Measurements from ENCODE around the gene CRK.
"Not testable (repeated sequence)": the region's sequence is repeated elsewhere in the genome, so short reads cannot be mapped to it uniquely, and the experiment has no call there.

The CRK gene

DNA sequence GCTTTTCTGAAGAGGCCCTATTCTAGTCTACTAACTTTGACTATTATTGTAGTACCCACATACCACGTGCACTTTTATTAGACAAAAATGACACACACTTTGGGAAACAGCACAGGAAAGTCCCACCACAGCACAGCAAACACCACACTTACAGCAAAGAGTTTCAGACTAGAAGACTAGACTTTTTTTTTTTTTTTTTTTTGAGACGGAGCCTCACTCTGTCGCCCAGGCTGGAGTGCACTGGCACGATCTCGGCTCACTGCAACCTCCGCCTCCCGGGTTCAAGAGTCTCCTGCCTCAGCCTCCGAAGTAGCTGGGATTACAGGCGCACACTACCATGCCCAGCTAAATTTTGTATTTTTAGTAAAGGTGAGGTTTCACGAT is 76.1 kb downstream of the CRK start:
- CTCF ChIA-PET: interaction anchor here (0.8 to 2.9 kb wide), 2 partner anchors 14 to 47 kb away, joined by 3 to 14 read pairs; no protein-coding TSS in a partner anchor
- no peak for DNase-seq (ENCODE audit: extremely low spot score)
- TF ChIP-seq FOXM1 (IDR thresholded peaks at IDR 0.05; ENCODE audit: borderline replicate concordance) (no peak), HDGF (IDR thresholded peaks at IDR 0.05; ENCODE audit: borderline replicate concordance) (no peak), ARNT (IDR thresholded peaks at IDR 0.05) (no peak), ELF4 (IDR thresholded peaks at IDR 0.05) (no peak), LEF1 (IDR thresholded peaks at IDR 0.05; ENCODE audit: borderline replicate concordance) (no peak), BHLHE40 (IDR thresholded peaks at IDR 0.05; ENCODE audit: borderline replicate concordance) (no peak), TARDBP (IDR thresholded peaks at IDR 0.05) (no peak), ZNF384 (IDR thresholded peaks at IDR 0.05) (no peak), CTBP1 (IDR thresholded peaks at IDR 0.05; ENCODE audit: borderline replicate concordance) (no peak)
- POLR2A ChIA-PET: interaction anchor here (1.0 to 1.6 kb wide), 2 partner anchors 11 to 14 kb away, joined by 5 to 8 read pairs; no protein-coding TSS in a partner anchor

DNA sequence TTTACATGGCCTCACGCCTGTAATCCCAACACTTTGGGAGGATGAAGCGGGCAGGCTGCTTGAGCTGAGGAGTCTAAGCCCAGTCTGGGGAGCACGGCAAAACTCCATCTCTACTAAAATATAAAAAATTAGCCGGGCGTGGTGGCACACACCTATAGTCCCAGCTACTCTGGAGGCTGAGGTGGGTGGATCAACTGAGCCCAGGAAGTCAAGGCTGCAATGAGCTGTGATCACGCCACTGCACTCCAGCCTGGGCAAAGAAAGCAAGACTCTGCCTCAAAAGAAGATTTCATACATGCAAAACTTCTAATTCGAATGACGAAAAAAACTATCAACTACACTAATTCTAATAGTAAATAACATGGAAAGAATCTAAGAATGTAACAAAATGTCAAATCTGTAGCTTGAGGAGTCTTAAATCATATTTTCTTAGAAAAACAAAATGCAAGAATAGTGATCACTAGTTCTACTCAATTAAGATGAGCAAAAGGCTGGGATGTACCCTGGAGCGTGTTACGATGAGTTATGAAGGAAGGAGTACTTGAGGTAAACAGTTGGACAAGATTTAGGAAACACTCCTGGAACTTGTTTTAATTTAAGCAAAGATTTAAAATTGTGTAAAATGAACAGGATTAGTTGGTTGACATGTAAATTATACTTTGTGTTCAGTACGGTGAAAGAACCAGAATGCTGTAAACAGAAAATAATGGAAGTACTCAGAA is 76.7 kb downstream of the CRK start:
- POLR2A ChIA-PET: interaction anchor here (1.0 to 1.6 kb wide), 3 partner anchors 12 to 22 kb away, joined by 3 to 8 read pairs (median 4); partner anchors contain the start of gene YWHAE
- no peak for DNase-seq (ENCODE audit: extremely low spot score)
- CTCF ChIA-PET: interaction anchor here (0.7 to 2.9 kb wide), 2 partner anchors 10 to 13 kb away, joined by 3 to 14 read pairs; no protein-coding TSS in a partner anchor
- TF ChIP-seq FOXM1 (IDR thresholded peaks at IDR 0.05; ENCODE audit: borderline replicate concordance) (no peak), ZNF384 (IDR thresholded peaks at IDR 0.05) (no peak), ELF4 (IDR thresholded peaks at IDR 0.05) (no peak), BHLHE40 (IDR thresholded peaks at IDR 0.05; ENCODE audit: borderline replicate concordance) (no peak), LEF1 (IDR thresholded peaks at IDR 0.05; ENCODE audit: borderline replicate concordance) (no peak), FOXK2 (IDR thresholded peaks at IDR 0.05) (no peak), SUZ12 (IDR thresholded peaks at IDR 0.05) (no peak)

DNA sequence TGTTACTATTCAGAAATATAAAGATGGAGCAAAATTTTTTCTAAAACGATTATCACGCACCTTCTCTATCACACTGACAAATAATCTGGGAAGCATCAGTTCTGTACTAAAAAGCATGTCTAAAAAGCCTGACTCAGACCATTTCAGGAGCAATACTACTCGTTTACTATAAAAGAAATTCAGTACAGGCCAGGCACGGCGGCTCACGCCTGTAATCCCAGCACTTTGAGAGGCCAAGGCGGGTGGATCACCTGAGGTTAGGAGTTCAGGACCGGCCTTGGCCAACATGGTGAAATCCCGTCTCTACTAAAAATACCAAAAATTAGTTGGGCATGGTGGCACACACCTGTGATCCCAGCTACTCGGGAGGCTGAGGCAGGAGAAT is 77.6 kb downstream of the CRK start:
- POLR2A ChIA-PET; DNase-seq (ENCODE audit: extremely low spot score): not testable (repeated sequence)
- CTCF ChIA-PET: interaction anchor here (2.9 kb wide), 1 partner anchor 13 kb away, joined by 14 read pairs; no protein-coding TSS in a partner anchor

DNA sequence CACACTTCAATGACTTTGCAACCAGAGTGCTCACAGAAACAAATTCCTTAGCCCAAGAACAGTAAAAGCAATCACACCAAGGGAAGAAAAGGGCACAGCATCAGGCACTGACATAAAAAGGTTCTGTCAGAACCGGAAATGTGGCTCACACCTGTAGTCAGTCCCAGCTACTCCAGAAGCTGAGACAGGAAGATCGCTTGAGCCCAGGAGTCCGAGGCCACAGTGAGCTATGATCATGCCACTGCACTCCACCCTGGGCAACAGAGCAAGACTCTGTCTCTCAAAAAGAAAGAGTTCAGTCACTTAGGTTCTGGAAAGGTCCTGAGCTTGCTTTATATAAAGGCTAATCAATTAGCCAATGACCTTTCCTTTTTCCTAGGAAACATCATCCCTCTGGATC is 78.7 kb downstream of the CRK start:
- ChIA-PET CTCF (interaction anchor here (0.6 to 2.4 kb wide), 3 partner anchors 12 to 25 kb away, joined by 3 to 13 read pairs (median 5); no protein-coding TSS in a partner anchor), POLR2A (interaction anchor here (1.5 kb wide), 1 partner anchor 14 kb away, joined by 7 read pairs; no protein-coding TSS in a partner anchor)
- DNase-seq (ENCODE audit: extremely low spot score): no peak
- no peak for TF ChIP-seq BHLHE40 (IDR thresholded peaks at IDR 0.05; ENCODE audit: borderline replicate concordance)
- TF ChIP-seq NFRKB (IDR thresholded peaks at IDR 0.05): no peak
- no peak for TF ChIP-seq TARDBP (IDR thresholded peaks at IDR 0.05)
- no peak for TF ChIP-seq ELF4 (IDR thresholded peaks at IDR 0.05)
- no peak for TF ChIP-seq L3MBTL2 (conservative IDR thresholded peaks at IDR 0.05)
- TF ChIP-seq FOXM1 (IDR thresholded peaks at IDR 0.05; ENCODE audit: borderline replicate concordance): no peak
- TF ChIP-seq ARNT (IDR thresholded peaks at IDR 0.05): no peak
- no peak for TF ChIP-seq HDGF (IDR thresholded peaks at IDR 0.05; ENCODE audit: borderline replicate concordance)
- TF ChIP-seq SP1 (IDR thresholded peaks at IDR 0.05): no peak
- TF ChIP-seq, protein P1, sequence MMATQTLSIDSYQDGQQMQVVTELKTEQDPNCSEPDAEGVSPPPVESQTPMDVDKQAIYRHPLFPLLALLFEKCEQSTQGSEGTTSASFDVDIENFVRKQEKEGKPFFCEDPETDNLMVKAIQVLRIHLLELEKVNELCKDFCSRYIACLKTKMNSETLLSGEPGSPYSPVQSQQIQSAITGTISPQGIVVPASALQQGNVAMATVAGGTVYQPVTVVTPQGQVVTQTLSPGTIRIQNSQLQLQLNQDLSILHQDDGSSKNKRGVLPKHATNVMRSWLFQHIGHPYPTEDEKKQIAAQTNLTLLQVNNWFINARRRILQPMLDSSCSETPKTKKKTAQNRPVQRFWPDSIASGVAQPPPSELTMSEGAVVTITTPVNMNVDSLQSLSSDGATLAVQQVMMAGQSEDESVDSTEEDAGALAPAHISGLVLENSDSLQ (IDR thresholded peaks at IDR 0.05): no peak
- no peak for TF ChIP-seq SUZ12 (IDR thresholded peaks at IDR 0.05)
- no peak for TF ChIP-seq LEF1 (IDR thresholded peaks at IDR 0.05; ENCODE audit: borderline replicate concordance)

DNA sequence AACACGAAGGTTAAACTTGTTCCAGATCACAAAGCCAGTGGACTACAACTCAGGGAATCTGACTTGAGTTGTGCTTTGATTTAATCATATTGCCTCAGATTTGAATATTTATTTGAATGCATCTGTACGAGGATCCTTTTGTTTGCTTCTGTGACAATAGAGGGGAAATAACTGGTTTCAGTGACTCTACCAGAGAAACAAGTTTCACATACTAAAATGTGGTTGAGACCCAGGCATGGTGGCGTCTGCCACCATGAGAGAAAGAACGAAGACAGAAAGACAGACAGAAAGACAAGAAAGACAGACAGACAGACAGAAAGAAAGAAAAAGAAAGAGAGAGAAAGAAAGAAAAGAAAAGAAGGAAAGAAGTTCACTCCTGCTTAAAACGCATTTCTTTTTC is 80.0 kb downstream of the CRK start:
- DNase-seq (ENCODE audit: extremely low spot score): no peak
- POLR2A ChIA-PET: interaction anchor here (1.5 kb wide), 1 partner anchor 15 kb away, joined by 7 read pairs; no protein-coding TSS in a partner anchor
- TF ChIP-seq FOXA1 (IDR thresholded peaks at IDR 0.05): no peak
- no peak for TF ChIP-seq BHLHE40 (IDR thresholded peaks at IDR 0.05; ENCODE audit: borderline replicate concordance)
- TF ChIP-seq L3MBTL2 (conservative IDR thresholded peaks at IDR 0.05): no peak
- TF ChIP-seq, protein P1 (IDR thresholded peaks at IDR 0.05): no peak
- TF ChIP-seq HDGF (IDR thresholded peaks at IDR 0.05; ENCODE audit: borderline replicate concordance): no peak
- no peak for TF ChIP-seq FOXK2 (IDR thresholded peaks at IDR 0.05)
- CTCF ChIA-PET: interaction anchor here (2.4 kb wide), 1 partner anchor 11 kb away, joined by 13 read pairs; no protein-coding TSS in a partner anchor

DNA sequence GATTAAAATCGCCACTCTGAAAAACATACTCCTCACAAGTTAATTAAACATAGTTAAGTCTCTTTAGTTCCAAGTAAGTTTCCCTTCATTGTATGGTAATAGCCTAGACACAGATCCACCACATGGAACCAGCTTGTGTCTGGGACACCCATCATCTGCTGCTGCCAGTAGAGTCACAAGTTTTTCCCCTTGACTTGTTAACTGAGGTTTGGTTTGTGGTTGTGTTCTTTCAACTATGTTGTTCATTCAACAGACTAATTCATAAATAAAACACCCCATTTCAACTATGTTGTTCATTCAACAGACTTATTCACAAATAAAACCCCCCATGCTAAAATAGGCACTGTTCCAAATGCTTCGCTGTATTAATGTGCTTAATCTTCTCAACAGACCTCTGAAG is 80.4 kb downstream of the CRK start:
- ChIA-PET POLR2A (no interaction called here), CTCF (interaction anchor here (1.1 to 2.4 kb wide), 2 partner anchors 10 to 11 kb away, joined by 3 to 13 read pairs; no protein-coding TSS in a partner anchor)
- DNase-seq (ENCODE audit: extremely low spot score): no peak
- TF ChIP-seq L3MBTL2 (conservative IDR thresholded peaks at IDR 0.05): no peak
- TF ChIP-seq, protein P1 (IDR thresholded peaks at IDR 0.05): no peak
- TF ChIP-seq ELF4 (IDR thresholded peaks at IDR 0.05): no peak

All from HEK293T (cell line).